H1 (cell line): ENCODE measurements around the gene CPD. TPM values are rescaled to one million over a fixed set of nuclear protein-coding genes. Genes with fewer than 3 reads are reported as not detected.

Experiments used
- CTCF ChIA-PET: fragments of 300-600 bp; sonication (Branson Sonifier 250); formaldehyde crosslinking; loops from one replicate; lab custom pipeline; 2021; ENCODE audit not compliant: partially characterized antibody; lab: Charles Lee
- POLR2A ChIA-PET: fragments of 300-600 bp; sonication (Branson Sonifier 250); formaldehyde crosslinking; loops from one replicate; lab custom pipeline; 2021; ENCODE audit warnings: inconsistent platforms; ENCODE audit not compliant: partially characterized antibody; lab: Charles Lee
- DNase-seq, 2 experiments: peaks; one replicate each; pipeline versions ENCODE4 v3.0.0 to v3.0.0-alpha.2; 2010 to 2022; ENCODE audit warnings: low spot score in 2 of 2, low read depth in 1 of 2, mixed read lengths in 1 of 2
- FAIRE-seq: peaks from 2 replicates; lab custom pipeline; 2011; peaks lifted over from hg19 to GRCh38; lab: Jason Lieb, UNC
- H2AFZ ChIP-seq: 2 replicates; pipeline ENCODE4 v1.8.1; 2012; ENCODE audit warnings: low read length, inconsistent platforms
- H2AK5ac ChIP-seq: 2 replicates; pipeline ENCODE4 v1.6.1; 2013; ENCODE audit warnings: low read depth, low read length
- H2BK120ac ChIP-seq: replicated peaks from 2 replicates; pipeline ENCODE3; 2013; ENCODE audit warnings: low read depth, low read length, inconsistent platforms
- H2BK12ac ChIP-seq: 2 replicates; pipeline ENCODE4 v1.6.1; 2013; ENCODE audit warnings: low read depth, low read length
- H2BK15ac ChIP-seq: 2 replicates; pipeline ENCODE4 v1.6.1; 2013; ENCODE audit warnings: low read length
- H2BK20ac ChIP-seq: 2 replicates; pipeline ENCODE4 v1.6.1; 2013; ENCODE audit warnings: low read length
- H2BK5ac ChIP-seq: 2 replicates; pipeline ENCODE4 v1.6.1; 2013; ENCODE audit warnings: low read depth, low read length
- H3K14ac ChIP-seq: 2 replicates; pipeline ENCODE4 v1.6.1; 2013; ENCODE audit warnings: inconsistent platforms; ENCODE audit not compliant: insufficient read length
- H3K18ac ChIP-seq: 2 replicates; pipeline ENCODE4 v1.6.1; 2013; ENCODE audit warnings: low read length; ENCODE audit errors: extremely low read depth
- H3K23ac ChIP-seq: 2 replicates; pipeline ENCODE4 v1.6.1; 2013; ENCODE audit warnings: inconsistent platforms; ENCODE audit not compliant: insufficient read length
- H3K23me2 ChIP-seq: 2 replicates; pipeline ENCODE4 v1.6.1; 2013; ENCODE audit warnings: low read depth, low read length
- H3K27ac ChIP-seq: 2 replicates; pipeline ENCODE4 v1.6.1; 2011; ENCODE audit warnings: low read depth, low read length, inconsistent platforms
- H3K27me3 ChIP-seq, 4 experiments: replicated peaks in 1 of 4; 1 replicate in 1 of 4; 2 replicates in 3 of 4; pipeline versions ENCODE4 v1.6.1 to v1.8.1; 2011 to 2013; ENCODE audit warnings: low read length in 3 of 4, mild to moderate bottlenecking in 3 of 4, inconsistent platforms in 2 of 4, mixed read lengths in 2 of 4, moderate library complexity in 1 of 4; ENCODE audit not compliant: control insufficient read depth in 3 of 4, insufficient read depth in 3 of 4; ENCODE audit errors: extremely low read depth in 1 of 4
- H3K36me3 ChIP-seq, 4 experiments: 2 replicates each; pipeline versions ENCODE4 v1.6.1 to v1.8.1; 2011 to 2013; ENCODE audit warnings: mild to moderate bottlenecking in 4 of 4, low read length in 3 of 4, moderate library complexity in 2 of 4, control low read depth in 1 of 4, inconsistent platforms in 1 of 4; ENCODE audit not compliant: insufficient read depth in 4 of 4, control insufficient read depth in 2 of 4
- H3K4ac ChIP-seq: replicated peaks from 2 replicates; pipeline ENCODE3; 2013; ENCODE audit warnings: low read length, low read depth, mixed read lengths, inconsistent platforms; ENCODE audit not compliant: insufficient read length
- H3K4me1 ChIP-seq, 4 experiments: replicated peaks in 1 of 4; 1 replicate in 1 of 4; 2 replicates in 3 of 4; pipeline versions ENCODE4 v1.6.1 to v1.8.1; 2011 to 2013; ENCODE audit warnings: low read length in 3 of 4, inconsistent platforms in 2 of 4, mixed read lengths in 1 of 4; ENCODE audit not compliant: insufficient read depth in 4 of 4, control insufficient read depth in 3 of 4
- H3K4me2 ChIP-seq, 2 experiments: 2 replicates each; pipeline versions ENCODE4 v1.6.1 to v1.8.1; 2011 to 2013; ENCODE audit warnings: low read depth in 2 of 2, low read length in 2 of 2, control low read depth in 1 of 2, inconsistent platforms in 1 of 2, mild to moderate bottlenecking in 1 of 2; ENCODE audit not compliant: insufficient read depth in 1 of 2
- H3K4me3 ChIP-seq, 4 experiments: fragments of 200-600, 300-600 bp in 1 of 4; sonication (generic), shearing (Covaris generic), sonication (Bioruptor Twin) in 1 of 4; 2 replicates each; pipeline versions ENCODE4 v1.5.1 to v1.8.1; 2011 to 2016; ENCODE audit warnings: low read length in 4 of 4, low read depth in 3 of 4, control low read depth in 2 of 4, inconsistent platforms in 2 of 4, mild to moderate bottlenecking in 2 of 4, mixed read lengths in 1 of 4, moderate library complexity in 1 of 4; ENCODE audit not compliant: insufficient read depth in 2 of 4; ENCODE audit errors: extremely low read depth in 1 of 4
- H3K56ac ChIP-seq: replicated peaks from 2 replicates; pipeline ENCODE3; 2013; ENCODE audit warnings: low read depth, mild to moderate bottlenecking, mixed read lengths, low read length, inconsistent platforms; ENCODE audit not compliant: insufficient read length
- H3K79me1 ChIP-seq: 2 replicates; pipeline ENCODE4 v1.6.1; 2013; ENCODE audit warnings: low read depth, low read length, control low read depth
- H3K79me2 ChIP-seq, 2 experiments: 2 replicates each; pipeline versions ENCODE4 v1.6.1 to v1.8.1; 2012 to 2013; ENCODE audit warnings: low read length in 2 of 2, mild to moderate bottlenecking in 2 of 2, inconsistent platforms in 1 of 2; ENCODE audit not compliant: insufficient read depth in 2 of 2, control insufficient read depth in 1 of 2
- H3K9ac ChIP-seq, 4 experiments: replicated peaks in 1 of 4; 1 replicate in 1 of 4; 2 replicates in 3 of 4; pipeline versions ENCODE4 v1.6.1 to v1.8.1; 2011 to 2013; ENCODE audit warnings: low read depth in 3 of 4, low read length in 3 of 4, control low read depth in 2 of 4, mild to moderate bottlenecking in 2 of 4, moderate library complexity in 2 of 4, inconsistent platforms in 1 of 4; ENCODE audit errors: extremely low read depth in 1 of 4
- H3K9me3 ChIP-seq, 2 experiments: 2 replicates each; pipeline versions ENCODE4 v1.6.1 to v1.8.1; 2012 to 2013; ENCODE audit warnings: mild to moderate bottlenecking in 2 of 2, moderate library complexity in 2 of 2, control low read depth in 1 of 2, inconsistent platforms in 1 of 2, low read depth in 1 of 2, low read length in 1 of 2, mixed read lengths in 1 of 2; ENCODE audit not compliant: insufficient read depth in 2 of 2
- H4K20me1 ChIP-seq, 2 experiments: replicated peaks in 1 of 2; 2 replicates each; pipeline versions ENCODE3 to v1.8.1; 2011 to 2013; ENCODE audit warnings: inconsistent platforms in 2 of 2, low read length in 2 of 2, mild to moderate bottlenecking in 1 of 2; ENCODE audit not compliant: insufficient read depth in 2 of 2, control insufficient read depth in 1 of 2
- H4K5ac ChIP-seq: 2 replicates; pipeline ENCODE4 v1.6.1; 2013; ENCODE audit warnings: low read length, low read depth, mixed read lengths, inconsistent platforms; ENCODE audit not compliant: insufficient read length
- H4K8ac ChIP-seq: 2 replicates; pipeline ENCODE4 v1.8.0; 2013; ENCODE audit warnings: mild to moderate bottlenecking, moderate library complexity, low read length, inconsistent platforms; ENCODE audit not compliant: insufficient read depth; ENCODE audit errors: extremely low read depth
- H4K91ac ChIP-seq: replicated peaks from 2 replicates; pipeline ENCODE3; 2013; ENCODE audit warnings: low read length, mixed read lengths, inconsistent platforms; ENCODE audit not compliant: insufficient read length
- CBX8 ChIP-seq: fragments of 300-800, 300-1000 bp; sonication (generic); IDR thresholded peaks from 2 replicates; pipeline ENCODE4 v1.7.1; 2016; ENCODE audit warnings: low read depth, low read length, borderline replicate concordance
- EP300 ChIP-seq, 2 experiments: IDR thresholded peaks; 1 replicate in 1 of 2; 2 replicates in 1 of 2; pipeline ENCODE4 v1.6.1; 2011 to 2012; ENCODE audit warnings: low read depth in 2 of 2, low read length in 2 of 2, mild to moderate bottlenecking in 2 of 2, borderline replicate concordance in 1 of 2, inconsistent platforms in 1 of 2, moderate library complexity in 1 of 2
- GTF2F1 ChIP-seq: IDR thresholded peaks from 2 replicates; pipeline ENCODE4 v1.6.1; 2012; ENCODE audit warnings: low read depth, low read length, improper control_type of control experiment, borderline replicate concordance
- KDM4A ChIP-seq: IDR thresholded peaks from one replicate; pipeline ENCODE4 v1.7.1; 2012; ENCODE audit warnings: low read depth, mild to moderate bottlenecking, moderate library complexity, low read length, inconsistent platforms; ENCODE audit not compliant: severe bottlenecking
- KDM5A ChIP-seq: fragments of 200-600 bp; IDR thresholded peaks from 2 replicates; pipeline ENCODE4 v1.7.1; 2012; ENCODE audit warnings: mild to moderate bottlenecking, low read length, inconsistent platforms, mixed read lengths
- MAFK ChIP-seq: IDR thresholded peaks from 2 replicates; pipeline ENCODE4 v1.6.1; 2012; ENCODE audit warnings: low read depth, mild to moderate bottlenecking, improper control_type of control experiment, low read length
- POU5F1 ChIP-seq: IDR thresholded peaks from 2 replicates; pipeline ENCODE4 v1.6.1; 2011; ENCODE audit warnings: low read depth, mild to moderate bottlenecking, low read length, moderate library complexity
- RBBP5 ChIP-seq: IDR thresholded peaks from 2 replicates; pipeline ENCODE4 v1.7.1; 2012; ENCODE audit warnings: low read depth, mild to moderate bottlenecking, inconsistent platforms, low read length, moderate library complexity, borderline replicate concordance
- RNF2 ChIP-seq: fragments of 200-900, 300-1000 bp; sonication (generic); IDR thresholded peaks from 2 replicates; pipeline ENCODE4 v1.7.1; 2016; ENCODE audit warnings: borderline replicate concordance, low read depth, mild to moderate bottlenecking, antibody characterized with exemption, low read length; ENCODE audit not compliant: poor library complexity, severe bottlenecking; ENCODE audit errors: missing control alignments
- SIRT6 ChIP-seq: IDR thresholded peaks from one replicate; pipeline ENCODE4 v1.7.1; 2012; ENCODE audit warnings: low read length, inconsistent platforms
- SP1 ChIP-seq: IDR thresholded peaks from 2 replicates; pipeline ENCODE4 v1.6.1; 2011; ENCODE audit warnings: low read depth, low read length
- WGBS, 2 experiments: shearing (Covaris generic) in 1 of 2; methylation state at CpG; one replicate each; pipeline versions ENCODE4 v1.1.6 to v1.1.7; 2013 to 2015; ENCODE audit warnings: low lambda C conversion rate in 2 of 2, mixed read lengths in 2 of 2, inconsistent platforms in 1 of 2, low coverage in 1 of 2, missing lambda C conversion rate in 1 of 2; ENCODE audit not compliant: insufficient replicate concordance in 2 of 2, insufficient coverage in 1 of 2, insufficient read length in 1 of 2; ENCODE audit errors: extremely low coverage in 1 of 2, missing lambda C conversion rate in 1 of 2; 5-methylcytosine and 5-hydroxymethylcytosine counted together
- polyA plus RNA-seq, 7 experiments: library from polyadenylated mRNA; depleted of rRNA in 3 of 7; stranded (reverse) in 5 of 7; unstranded in 2 of 7; fragments of >200 nt in 5 of 7; fragments of 200-250 nt in 2 of 7; gene quantifications; 1 replicate in 5 of 7; 2 replicates in 1 of 7; 4 replicates in 1 of 7; pipeline versions ENCODE4 v1.2.1 to v1.2.3, GENCODE V29; 2011 to 2013; ENCODE audit warnings: missing spikeins in 2 of 7, mixed read lengths in 2 of 7
- total RNA-seq: library from RNA; stranded (reverse); fragmentation: NEBNext Ultra II Directional; extraction: Animal tissue kit (Norgen Biotek cat#: 25700); gene quantifications from 2 replicates; pipeline ENCODE4 v1.2.1, GENCODE V29; 2021
- TF ChIP-seq, protein P1 (sequence below): IDR thresholded peaks from 2 replicates; pipeline ENCODE4 v1.6.1; 2012; ENCODE audit warnings: inconsistent platforms
- TF ChIP-seq, protein P2 (sequence below): IDR thresholded peaks from 2 replicates; pipeline ENCODE4 v1.6.1; 2012; ENCODE audit warnings: inconsistent platforms

The CPD gene
- total and polyA plus RNA-seq, 2 of the 8 experiments (the other 6 are each of a cell fraction or from before 2014, with no cell fraction given): 8.6 to 46.2 TPM

DNA sequence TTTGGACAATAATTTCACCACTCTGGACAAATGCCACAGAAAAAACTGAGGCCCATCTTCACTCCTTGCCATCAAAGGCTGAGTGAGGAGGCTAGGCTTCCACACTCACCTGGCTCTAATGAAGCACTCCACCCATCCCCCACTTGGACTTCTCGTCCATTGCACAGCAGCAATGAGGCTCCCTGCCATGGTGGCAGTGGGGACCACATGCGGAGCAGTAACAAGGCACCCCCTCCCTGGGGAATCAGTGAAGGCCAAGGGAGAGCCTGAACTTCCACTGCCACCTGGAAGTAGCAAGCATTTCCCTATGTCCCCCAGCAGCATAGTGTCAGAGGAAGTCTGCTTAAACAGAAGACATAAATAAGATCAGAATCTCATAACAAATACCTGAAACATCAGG lies 96.5 kb downstream of the CPD start:
- Histone ChIP-seq H2AFZ (no peak overlapping the region), H2BK20ac (no peak overlapping the region), H4K5ac (no peak overlapping the region), H4K8ac (no peak overlapping the region), H3K27ac (no peak overlapping the region), H3K79me1 (no peaks in the 10 kb centered on the region), H2BK15ac (no peak overlapping the region), H3K27me3 (no peaks in the 10 kb centered on the region; a peak in 1 of 7 replicates), H3K18ac (no peak overlapping the region), H4K91ac (no peak overlapping the region), H3K36me3 (peaks cover 0 to under 1% (median 0%) of the 10 kb centered on the region in 4 experiments; a peak in 1 of 8 replicates), H3K79me2 (peaks cover 3 to 17% of the 10 kb centered on the region in 2 experiments; a peak in 3 of 4 replicates), H4K20me1 (no peaks in the 10 kb centered on the region), H3K4me3 (no peak overlapping the region), H2BK5ac (no peak overlapping the region), H3K14ac (no peak overlapping the region), H2AK5ac (no peak overlapping the region), H3K9ac (no peak overlapping the region), H2BK12ac (no peak overlapping the region; the same call in 1 of the 2 replicates), H3K4me1 (peaks cover 0 to 3% (median 0%) of the 10 kb centered on the region in 4 experiments; a peak in 1 of 7 replicates), H2BK120ac (no peak overlapping the region), H3K23ac (no peak overlapping the region), H3K9me3 (no peaks in the 10 kb centered on the region), H3K4me2 (no peak overlapping the region), H3K4ac (no peak overlapping the region), H3K56ac (no peak overlapping the region), H3K23me2 (peaks cover 3% of the 10 kb centered on the region; the same call in 1 of the 2 replicates)
- DNase-seq (no peak), FAIRE-seq (no peak)
- CTCF ChIA-PET: interaction anchor here (0.6 to 2.2 kb wide), 3 partner anchors 54 to 439 kb away, joined by 3 to 15 read pairs (median 3); no protein-coding TSS in a partner anchor
- 85% methylated on average over 2 of the region's 2 CpGs; no CpG with 5 or more reads in 1 of the 2 experiments for WGBS, 2 experiments
- POLR2A ChIA-PET: no interaction called here
- TF ChIP-seq SIRT6: no peak
- TF ChIP-seq POU5F1: no peak
- TF ChIP-seq, protein P1, sequence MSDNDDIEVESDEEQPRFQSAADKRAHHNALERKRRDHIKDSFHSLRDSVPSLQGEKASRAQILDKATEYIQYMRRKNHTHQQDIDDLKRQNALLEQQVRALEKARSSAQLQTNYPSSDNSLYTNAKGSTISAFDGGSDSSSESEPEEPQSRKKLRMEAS: no peak
- TF ChIP-seq, protein P2, sequence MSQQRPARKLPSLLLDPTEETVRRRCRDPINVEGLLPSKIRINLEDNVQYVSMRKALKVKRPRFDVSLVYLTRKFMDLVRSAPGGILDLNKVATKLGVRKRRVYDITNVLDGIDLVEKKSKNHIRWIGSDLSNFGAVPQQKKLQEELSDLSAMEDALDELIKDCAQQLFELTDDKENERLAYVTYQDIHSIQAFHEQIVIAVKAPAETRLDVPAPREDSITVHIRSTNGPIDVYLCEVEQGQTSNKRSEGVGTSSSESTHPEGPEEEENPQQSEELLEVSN: no peak
- TF ChIP-seq KDM4A: no peak
- TF ChIP-seq RBBP5: no peak
- TF ChIP-seq MAFK: no peak
- no peak for TF ChIP-seq GTF2F1
- TF ChIP-seq SP1: no peak
- no peak for TF ChIP-seq RNF2
- no peak for TF ChIP-seq EP300 (IDR thresholded peaks at IDR 0.05; ENCODE audit: borderline replicate concordance in 1 of 2, low read depth in 2 of 2, low read length in 2 of 2)
- no peak for TF ChIP-seq KDM5A
- no peak for TF ChIP-seq CBX8
